GM19025 (cell line): ENCODE results near the gene MPRIP.

Source experiments
- ATAC-seq: cut with Tn5 transposase; IDR thresholded peaks from one replicate; pipeline ENCODE4 v1.9.1; 2021; ENCODE audit warnings: mild to moderate bottlenecking, low read depth, moderate library complexity; ENCODE audit not compliant: unreplicated experiment

The MPRIP gene

DNA sequence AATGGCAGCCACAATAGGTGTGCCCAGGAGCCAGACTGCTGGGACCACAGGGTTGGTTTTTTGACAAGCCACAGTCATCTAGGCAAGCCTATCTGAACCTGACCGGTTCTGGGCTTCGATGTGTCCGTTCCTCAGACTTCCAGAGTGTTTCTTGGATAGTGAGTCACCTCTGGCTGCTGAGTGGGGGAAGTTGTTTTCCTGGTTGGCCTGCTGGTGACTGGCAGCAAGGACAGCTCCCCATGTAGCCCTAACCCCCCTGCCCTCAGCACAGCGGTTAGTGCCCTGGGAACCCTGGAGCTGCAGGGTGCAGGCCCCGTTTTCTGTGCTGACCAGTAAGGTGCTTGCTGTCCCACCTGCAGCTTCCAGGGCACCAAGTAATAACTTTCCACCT, 98.3 kb downstream of the MPRIP start:
- ATAC-seq, result no peak

DNA sequence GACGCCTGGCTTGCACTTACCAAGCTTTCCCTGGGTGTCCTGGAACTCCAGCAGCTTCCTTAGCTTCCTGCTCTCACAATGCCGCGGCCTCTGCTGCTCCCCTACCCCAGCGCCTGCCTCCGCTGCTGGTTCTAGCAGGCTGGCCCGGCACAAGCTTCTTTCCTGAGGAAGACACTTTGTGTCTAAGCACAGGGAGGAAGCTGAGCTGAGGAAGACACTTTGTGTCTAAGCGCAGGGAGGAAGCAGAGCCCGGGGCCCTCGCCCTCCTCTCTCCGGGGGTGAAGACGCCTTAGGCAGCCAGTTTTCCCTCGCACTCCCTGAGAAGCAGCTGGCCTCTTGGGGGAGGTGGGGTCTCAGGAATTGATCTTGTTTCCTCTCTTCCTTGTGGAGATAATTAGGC, 99.0 kb downstream of the MPRIP start:
- no peak for ATAC-seq

DNA sequence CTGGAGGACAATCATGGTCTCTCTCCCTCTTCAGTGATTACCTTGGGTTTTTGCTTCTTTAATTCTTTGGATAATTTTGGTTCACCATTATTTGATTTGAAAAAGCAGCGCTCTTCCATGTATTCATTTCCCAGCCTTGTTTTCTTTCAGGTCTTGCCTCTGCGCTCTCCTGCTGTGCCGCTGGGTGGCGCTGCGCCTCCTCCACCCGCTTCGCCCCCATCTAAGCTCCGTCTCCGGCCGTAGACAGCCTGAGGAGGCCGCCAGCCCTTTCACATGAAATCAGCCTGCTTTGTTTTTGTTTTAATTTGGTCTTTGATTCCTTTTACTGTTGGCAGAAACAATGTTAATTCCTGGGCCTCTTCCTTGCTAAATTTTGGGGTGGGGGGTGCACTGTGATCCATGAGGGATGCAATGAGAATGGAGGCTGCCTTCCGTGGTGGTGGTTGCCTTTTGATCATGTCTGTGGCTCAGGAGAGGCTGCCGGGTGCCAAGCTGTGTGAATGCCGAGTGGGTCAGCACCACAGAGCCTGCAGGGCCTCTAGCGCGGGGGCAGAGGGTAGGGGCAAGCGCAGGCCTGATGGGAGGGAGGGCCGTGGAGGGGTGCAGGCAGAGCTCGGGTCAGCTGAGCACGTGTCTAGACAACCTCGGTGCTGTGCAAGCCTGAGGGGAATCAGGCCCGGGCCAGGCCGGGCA, 99.7 kb downstream of the MPRIP start:
- ATAC-seq, result no peak

DNA sequence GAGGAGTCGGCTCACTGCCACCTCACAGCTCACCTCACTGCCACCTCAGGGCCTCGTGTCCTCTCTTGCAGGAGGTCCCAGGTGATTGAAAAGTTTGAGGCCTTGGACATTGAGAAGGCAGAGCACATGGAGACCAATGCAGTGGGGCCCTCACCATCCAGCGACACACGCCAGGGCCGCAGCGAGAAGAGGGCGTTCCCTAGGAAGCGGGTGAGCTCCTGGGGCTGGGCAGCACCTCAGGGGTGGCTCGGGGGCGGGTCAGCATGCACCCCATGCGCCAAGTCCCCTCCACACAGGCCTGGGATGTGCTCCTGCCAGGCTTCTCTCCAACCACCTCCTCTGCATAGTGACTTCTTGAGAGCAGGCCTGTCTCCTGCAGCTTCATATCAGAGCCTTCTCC, 100.3 kb downstream of the MPRIP start:
- ATAC-seq, result no peak

DNA sequence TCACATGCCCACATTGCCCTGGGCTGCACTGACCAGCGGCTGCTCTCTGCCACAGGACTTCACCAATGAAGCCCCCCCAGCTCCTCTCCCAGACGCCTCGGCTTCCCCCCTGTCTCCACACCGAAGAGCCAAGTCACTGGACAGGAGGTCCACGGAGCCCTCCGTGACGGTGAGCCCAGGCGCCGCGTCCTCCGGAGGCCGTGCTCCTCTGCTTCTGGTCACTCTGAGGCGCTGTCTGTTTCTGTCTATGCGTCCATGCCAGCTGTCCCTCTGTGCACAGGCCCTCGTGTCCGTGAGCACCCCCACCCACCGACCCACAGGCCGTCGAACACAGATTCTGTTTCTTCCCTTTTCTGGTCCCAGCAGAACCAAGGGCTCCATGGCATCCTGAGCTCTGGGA, 101.2 kb downstream of the MPRIP start:
- no peak for ATAC-seq

DNA sequence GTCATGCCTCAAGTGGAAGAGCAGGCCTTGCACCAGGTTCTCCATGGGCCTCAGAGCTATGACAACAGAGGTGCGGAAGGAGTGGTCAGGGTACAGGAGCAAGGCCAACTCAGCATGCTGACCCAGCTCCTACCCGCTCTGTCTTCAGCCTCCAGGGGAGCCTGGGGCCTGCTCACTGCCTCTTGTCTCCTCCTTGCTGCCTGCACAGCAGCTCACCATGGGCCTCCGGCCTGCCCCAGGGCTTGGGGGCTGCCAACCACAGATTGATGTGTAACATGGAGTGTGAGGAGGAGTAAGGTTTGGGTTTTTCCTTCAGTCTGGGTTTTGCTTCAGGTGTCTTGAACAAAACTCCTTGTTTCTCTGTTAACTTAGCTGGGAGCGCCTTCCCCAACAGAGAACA, 101.8 kb downstream of the MPRIP start:
- no peak for ATAC-seq

DNA sequence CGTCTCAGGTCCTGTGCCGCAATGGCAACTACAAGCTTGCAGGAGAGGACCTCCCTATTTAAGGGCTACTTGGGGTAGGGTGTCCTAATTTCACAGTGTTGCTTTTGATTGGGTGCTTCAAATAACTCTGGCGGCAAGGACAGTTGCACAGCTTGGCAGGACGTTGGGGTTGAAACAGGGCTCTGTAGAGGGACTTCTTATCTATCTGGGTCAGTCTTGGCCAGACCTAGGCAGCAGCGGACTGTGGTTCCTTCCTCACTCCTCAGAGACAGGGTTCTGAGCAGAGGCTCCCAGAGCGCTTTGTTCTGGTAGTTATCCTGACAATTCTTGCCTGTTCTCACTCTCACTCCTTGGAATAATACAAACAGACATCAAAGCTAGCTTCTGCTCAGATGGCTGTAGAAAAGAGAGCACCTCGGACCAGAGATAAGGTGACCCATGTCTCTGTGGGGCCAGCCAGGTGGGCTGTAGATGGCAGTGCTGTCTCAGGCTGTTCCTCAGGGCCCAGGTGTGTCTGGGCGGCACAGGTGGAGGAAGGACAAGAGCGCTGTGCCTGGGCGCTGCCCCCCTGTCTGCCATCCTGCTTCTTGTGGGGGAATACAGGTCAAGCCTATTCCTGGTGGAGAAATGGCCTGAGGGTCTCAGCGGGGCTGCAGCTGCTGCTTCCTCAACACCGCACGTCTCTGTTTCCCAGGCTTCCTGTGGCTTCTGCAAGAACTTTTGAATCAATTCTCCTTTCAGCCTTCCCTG, 102.8 kb downstream of the MPRIP start:
- ATAC-seq, result no peak

DNA sequence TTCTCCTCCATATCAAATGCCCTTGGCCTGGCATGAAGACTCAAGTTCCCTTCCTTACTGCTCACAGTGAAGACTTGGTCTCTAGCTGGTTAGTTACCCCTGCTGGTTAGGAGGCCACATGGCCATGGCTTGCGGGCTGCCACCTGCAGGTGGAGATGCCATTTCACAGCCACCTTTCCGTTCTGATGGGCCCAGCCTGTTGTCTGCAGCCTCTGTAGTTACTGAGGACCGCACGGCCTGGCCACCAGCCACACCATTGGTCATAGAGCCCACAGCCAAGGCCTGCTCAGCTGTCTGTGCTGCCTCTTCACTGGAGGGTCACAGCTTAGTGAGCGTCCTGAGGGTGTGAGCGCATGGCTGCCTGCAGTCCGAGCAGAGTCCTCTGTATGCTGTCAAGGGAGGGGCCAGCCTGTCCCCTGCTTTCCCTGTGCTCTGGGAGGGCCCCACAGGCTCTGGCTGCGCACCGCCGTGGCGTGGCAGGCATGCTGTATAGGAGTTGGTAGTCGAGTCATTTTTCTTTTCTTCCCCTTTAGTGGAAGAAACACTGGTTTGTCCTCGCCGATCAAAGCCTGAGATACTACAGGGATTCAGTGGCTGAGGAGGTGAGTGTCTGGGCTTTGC, 104.6 kb downstream of the MPRIP start:
- ATAC-seq, result no peak

DNA sequence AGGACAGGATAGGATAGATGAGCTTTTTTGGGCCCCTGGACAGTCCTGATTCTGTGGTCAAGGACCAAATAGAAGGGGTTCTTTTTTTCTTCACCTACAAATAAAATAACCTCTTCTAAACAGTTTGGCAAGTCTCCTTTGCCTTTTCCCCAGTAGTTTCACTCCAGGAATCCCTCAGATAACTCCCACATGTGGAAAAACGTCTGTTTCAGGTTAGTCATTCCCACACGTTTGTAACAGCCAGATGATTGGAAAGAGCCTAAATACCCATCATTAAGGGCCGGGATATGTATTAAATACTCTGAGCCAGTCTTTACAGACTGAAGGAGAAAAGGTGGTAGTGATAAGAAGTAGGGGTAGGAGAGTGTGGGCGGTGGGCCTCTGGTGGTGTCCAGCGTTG, 105.6 kb downstream of the MPRIP start:
- ATAC-seq, result no peak

DNA sequence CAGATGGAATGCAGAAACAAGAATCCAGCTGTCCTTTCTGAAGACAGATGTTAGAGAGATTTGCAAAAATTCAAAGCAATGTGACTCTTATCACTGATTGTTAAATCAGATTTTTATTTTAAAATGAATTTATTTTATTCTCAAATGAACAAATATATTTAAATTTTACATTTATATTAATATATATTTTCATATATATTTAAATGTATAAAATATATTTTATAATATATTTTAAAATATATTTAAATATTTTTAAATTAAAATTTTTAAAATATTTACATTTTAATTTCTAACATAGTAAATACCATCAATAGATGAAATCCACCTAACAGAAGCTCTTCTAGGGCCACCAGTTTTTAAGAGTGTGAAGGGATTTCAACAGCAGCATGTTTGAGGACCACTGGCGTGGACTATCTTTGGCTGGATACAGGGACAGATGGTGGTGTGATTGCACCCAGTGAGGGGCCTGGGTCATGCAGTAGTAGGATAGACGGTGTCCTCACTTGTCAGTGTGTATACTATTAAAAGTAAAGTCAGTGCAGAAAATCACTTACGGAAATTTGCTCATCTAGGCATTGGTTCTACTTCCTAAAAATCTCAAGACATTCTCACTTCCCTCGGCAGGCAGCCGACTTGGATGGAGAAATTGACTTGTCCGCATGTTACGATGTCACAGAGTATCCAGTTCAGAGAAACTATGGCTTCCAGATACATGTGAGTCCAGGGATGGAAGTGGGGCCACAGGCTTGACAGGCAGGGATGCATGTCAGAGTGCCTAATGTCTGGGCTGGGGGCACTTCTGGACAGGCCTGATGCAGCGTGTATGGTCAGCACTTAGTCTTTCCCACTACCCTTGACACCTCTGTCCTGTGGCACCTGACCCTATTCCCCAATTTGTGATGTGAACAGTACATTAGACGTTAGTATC, 107.5 kb downstream of the MPRIP start:
- no peak for ATAC-seq

DNA sequence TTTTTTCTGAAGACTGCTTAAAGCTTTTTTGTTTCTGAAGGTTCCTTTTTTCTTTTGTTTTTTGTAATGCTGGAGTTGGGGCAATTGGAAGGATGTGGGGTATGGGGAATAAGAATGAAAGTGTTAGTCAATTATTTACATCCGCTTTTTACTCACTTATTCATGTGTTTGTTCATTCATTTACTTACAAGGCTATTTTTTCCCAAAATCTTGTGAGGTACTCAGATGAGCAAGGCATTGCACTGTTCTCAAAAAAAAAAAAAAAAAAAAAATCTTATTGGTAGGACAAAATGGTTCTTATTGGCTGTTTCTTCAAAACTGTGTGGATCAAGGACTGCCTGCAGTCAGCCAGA, 108.2 kb downstream of the MPRIP start:
- ATAC-seq, result no peak

DNA sequence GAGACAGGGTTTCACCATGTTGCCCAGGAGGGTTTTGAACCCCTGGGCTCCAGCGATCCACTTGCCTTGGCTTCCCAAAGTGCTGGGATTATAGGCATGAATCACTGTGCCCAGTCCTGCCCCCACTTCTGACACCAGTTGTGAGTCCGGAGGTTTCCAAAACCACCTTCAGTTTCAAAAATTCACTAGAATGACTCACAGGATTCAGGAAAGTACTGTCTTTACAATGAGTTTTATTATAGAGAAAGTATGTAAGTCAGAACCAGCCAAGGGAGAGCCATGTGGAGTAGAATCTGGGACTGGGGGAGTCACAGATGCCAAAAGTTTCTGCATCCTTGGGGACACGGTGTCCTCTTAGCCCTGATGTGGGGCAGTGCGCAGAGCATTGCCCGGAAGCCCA, 108.8 kb downstream of the MPRIP start:
- ATAC-seq, result no peak

DNA sequence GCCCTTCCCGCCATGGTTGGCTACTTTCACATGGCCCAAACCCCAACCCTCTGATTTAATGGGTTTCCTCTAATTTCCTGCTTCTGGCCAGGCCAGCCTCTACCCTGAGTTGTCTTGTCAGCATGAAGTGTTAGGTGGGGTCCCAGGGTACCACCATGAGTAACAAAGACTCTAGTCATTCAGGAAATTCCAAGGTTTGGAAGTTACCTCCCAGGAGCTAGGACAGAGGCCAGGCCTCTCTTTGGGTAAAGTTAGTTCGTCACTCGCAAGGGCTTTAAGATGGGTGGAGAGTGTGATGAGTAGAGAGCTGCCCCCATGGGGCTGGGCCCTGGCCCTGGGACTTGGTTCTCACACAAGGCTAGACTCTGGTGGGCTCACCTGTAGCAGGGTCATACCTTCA, 109.3 kb downstream of the MPRIP start:
- no peak for ATAC-seq

DNA sequence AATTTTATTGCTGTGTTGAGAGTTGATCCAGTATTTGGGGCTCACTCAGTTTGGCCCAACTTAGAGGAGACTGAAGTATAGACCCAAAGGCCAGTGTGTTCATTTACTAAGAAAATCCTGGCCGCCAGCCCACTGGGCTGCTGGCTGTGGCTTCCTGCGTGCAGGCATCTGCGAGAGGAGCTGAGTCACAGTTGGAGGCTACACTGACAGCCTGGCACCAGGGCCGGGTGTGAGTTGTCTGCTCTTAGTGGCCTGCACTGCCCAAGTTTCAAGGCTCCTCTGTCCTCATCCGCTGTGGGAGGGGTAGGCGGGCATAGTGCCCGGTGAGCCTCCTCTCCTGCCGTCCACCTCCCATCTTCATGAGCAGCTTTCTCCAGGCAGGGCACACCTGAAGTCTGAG, 109.7 kb downstream of the MPRIP start:
- no peak for ATAC-seq

DNA sequence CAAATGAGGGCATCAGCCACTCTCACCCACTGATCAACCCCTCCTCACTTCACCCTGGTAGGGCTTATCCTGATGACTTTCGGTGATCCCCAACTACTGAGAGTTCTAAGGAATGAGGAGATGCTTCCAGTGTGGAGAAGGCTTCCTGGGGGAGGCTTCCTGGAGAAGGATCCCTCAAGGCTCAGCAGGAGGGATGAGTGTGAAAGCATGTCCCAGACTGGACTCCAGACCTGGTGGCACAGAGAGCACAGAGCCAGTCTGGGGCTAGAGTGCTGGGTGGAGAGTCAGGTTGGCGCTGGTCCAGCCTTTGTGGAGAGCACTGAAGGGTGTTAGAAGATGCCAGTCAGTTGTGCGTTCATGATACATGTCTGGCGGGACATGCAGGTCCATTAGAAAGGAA, 110.1 kb downstream of the MPRIP start:
- no peak for ATAC-seq

DNA sequence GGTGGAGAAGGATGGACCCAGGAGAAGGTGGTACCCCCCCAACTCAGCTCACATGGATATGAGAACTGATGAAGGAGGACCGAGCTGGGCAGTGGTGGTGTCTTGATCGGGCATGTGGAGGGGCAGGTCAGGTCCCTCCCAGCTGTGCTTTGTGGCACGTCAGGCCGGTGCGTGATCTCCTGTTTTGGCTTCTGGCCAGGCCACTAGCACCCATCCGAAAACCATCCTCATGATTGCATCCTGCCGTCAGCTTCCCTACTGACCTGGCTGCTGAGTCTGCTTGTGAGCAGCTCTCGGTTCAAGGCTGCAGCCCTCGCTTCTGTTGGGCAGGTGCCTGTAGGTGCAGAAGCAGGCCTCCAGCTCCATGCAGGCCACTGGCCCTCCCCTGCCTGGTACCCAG, 110.8 kb downstream of the MPRIP start:
- ATAC-seq, result no peak

DNA sequence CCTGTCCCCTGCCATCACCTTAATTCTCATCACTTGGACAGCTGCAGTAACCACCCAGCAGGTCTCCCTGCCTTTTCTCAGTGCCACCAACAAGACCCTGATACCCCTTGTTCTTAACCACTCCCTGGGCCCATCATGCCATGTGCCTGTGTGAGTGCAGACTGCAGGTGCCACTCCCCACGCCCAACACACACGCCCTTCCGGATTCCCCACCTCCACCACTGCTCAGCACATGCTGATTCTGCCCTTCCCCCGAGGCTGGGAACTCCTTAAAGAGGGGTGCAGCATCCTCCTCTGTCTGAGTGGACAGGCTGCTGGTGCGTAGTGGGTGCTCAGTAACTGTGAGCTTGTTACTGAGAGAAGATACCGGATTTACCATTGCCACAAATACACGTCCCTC, 111.5 kb downstream of the MPRIP start:
- ATAC-seq, result no peak

DNA sequence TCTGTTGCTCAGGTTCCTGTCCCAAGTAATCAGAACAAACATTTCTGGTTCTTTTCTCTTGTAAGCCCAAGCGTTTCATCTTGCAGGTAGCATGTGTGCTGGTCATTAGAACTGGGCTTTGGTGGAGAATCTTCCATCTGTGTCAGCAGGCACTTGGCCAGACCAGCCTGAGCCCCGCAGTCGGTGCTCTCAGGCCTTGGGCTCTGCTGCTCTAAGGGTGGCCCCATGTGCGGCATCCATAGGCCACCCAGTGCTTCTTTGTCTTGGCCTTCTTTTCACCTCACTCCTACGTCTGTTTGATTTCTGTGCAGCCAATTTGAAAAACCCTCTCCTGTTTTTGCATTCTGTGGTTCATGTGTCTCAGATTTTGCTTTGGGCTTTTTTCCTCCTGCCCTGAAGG, 112.3 kb downstream of the MPRIP start:
- ATAC-seq, result no peak

DNA sequence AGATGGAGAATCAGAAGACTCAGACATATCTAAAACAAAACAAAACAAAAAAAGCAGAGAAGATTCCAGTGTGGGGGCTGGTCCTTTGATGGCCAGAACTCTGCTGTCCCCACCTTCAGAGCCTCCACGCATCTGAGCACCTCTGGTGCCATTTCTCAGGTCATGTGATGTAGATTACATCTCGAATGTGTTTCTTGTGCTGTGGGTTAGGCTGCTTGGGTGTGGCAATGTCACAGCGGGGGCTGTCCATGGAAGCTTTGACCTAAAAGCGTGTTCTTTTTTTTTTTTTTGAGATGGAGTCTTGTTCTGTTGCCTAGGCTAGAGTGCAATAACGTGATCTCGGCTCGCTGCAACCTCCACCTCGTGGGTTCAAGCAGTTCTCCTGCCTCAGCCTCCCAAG, 112.7 kb downstream of the MPRIP start:
- no peak for ATAC-seq

DNA sequence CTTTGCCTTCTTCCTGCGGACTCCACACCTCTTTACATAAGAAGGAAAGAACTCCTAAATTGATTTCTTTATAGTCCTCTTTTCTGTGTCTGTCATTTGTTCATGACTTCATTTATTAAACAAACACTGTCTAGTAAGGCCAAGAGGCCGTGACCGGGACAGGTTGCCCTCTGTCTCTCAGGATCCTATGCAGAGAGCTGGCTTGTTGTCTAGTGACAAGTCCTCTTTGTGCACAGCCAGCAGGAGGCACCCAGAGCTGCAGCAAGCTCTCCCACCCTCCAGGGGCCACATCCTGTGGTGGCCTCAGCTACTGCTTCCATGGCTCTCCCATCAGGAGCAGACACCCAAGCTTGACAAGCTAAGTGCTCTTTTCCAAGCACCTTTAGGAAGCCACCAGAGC, 113.3 kb downstream of the MPRIP start:
- ATAC-seq, result no peak

DNA sequence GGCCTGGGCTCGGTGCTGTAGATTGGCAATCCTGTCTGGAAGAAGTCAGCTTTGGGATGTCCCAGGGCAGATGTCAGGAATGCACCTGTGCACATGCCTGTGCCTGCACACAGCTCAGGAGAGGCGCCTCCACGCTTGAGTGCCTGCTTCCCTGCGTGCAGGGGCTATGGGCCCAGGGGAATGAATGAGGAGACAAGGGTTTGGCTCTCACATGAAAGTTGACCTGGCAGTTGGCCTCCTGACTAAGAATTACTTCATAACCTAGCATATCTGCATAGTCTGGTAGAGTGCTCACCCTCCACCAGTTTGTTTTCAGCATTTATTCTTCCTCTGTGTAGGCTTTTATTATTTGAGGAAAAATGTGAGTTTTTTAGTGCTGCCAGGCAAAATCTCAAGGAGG, 113.8 kb downstream of the MPRIP start:
- no peak for ATAC-seq
